ENCODE measurements around the gene ELFN2.

Gene ELFN2

GRCh38 chr22:37342065-37342464, 85.2 kb downstream of the ELFN2 start:
- no peak for DNase-seq (ENCODE audit: extremely low spot score)
- no peak for TF ChIP-seq CTCF (IDR thresholded peaks at IDR 0.05; ENCODE audit: control extremely low read depth, extremely low read depth, low read depth, missing control alignments)
- POLR2A ChIA-PET, result no interaction called here
- CTCF ChIA-PET, result no interaction called here

GRCh38 chr22:37340331-37341262, 86.7 kb downstream of the ELFN2 start:
- POLR2A ChIA-PET, result no interaction called here
- CTCF ChIA-PET, result interaction anchor here (1.1 to 2.3 kb wide), 2 partner anchors 24 to 88 kb away, joined by 3 to 6 read pairs; no protein-coding TSS in a partner anchor
- DNase-seq (ENCODE audit: extremely low spot score), result no peak
- TF ChIP-seq CTCF (IDR thresholded peaks at IDR 0.05; ENCODE audit: control extremely low read depth, extremely low read depth, low read depth, missing control alignments), result no peak

GRCh38 chr22:37338539-37339246, 88.6 kb downstream of the ELFN2 start:
- POLR2A ChIA-PET, result no interaction called here
- TF ChIP-seq CTCF (IDR thresholded peaks at IDR 0.05; ENCODE audit: control extremely low read depth, extremely low read depth, low read depth, missing control alignments), result no peak
- no peak for DNase-seq (ENCODE audit: extremely low spot score)
- CTCF ChIA-PET, result interaction anchor here (1.0 to 1.8 kb wide), 2 partner anchors 23 to 78 kb away, joined by 3 to 5 read pairs; no protein-coding TSS in a partner anchor

GRCh38 chr22:37337204-37337943, 89.9 kb downstream of the ELFN2 start:
- TF ChIP-seq CTCF (IDR thresholded peaks at IDR 0.05; ENCODE audit: control extremely low read depth, extremely low read depth, low read depth, missing control alignments), result no peak
- no peak for DNase-seq (ENCODE audit: extremely low spot score)
- ChIA-PET POLR2A (interaction anchor here (0.6 kb wide), 1 partner anchor 296 kb away, joined by 3 read pairs; no protein-coding TSS in a partner anchor), CTCF (interaction anchor here (1.0 to 1.8 kb wide), 2 partner anchors 21 to 135 kb away, joined by 3 to 5 read pairs; no protein-coding TSS in a partner anchor)

GRCh38 chr22:37336579-37336978, 90.7 kb downstream of the ELFN2 start:
- ChIA-PET CTCF (interaction anchor here (1.2 to 1.3 kb wide), 2 partner anchors 81 to 92 kb away, joined by 3 to 4 read pairs; no protein-coding TSS in a partner anchor), POLR2A (interaction anchor here (0.6 kb wide), 1 partner anchor 297 kb away, joined by 3 read pairs; no protein-coding TSS in a partner anchor)
- TF ChIP-seq CTCF (IDR thresholded peaks at IDR 0.05; ENCODE audit: control extremely low read depth, extremely low read depth, low read depth, missing control alignments), result no peak
- no peak for DNase-seq (ENCODE audit: extremely low spot score)

- POLR2A ChIA-PET, result no interaction called here
- CTCF ChIA-PET, result interaction anchor here (1.2 to 1.3 kb wide), 2 partner anchors 81 to 93 kb away, joined by 3 to 4 read pairs; no protein-coding TSS in a partner anchor
- no peak for TF ChIP-seq CTCF (IDR thresholded peaks at IDR 0.05; ENCODE audit: control extremely low read depth, extremely low read depth, low read depth, missing control alignments)
- DNase-seq (ENCODE audit: extremely low spot score), result no peak
Measured at GRCh38 chr22:37335806-37336199, 91.5 kb downstream of the ELFN2 start.
